D721Med (cell line): ENCODE measurements around the gene RIMS1.
A peak's percentile ranks its signal among the peaks of the same experiment; 100 is the strongest.

Experiments
- DNase-seq: peaks from one replicate; pipeline ENCODE4 v3.0.0; 2011; ENCODE audit warnings: low spot score; ENCODE audit not compliant: insufficient read length
- FAIRE-seq: peaks from 2 replicates; lab custom pipeline; 2011; peaks lifted over from hg19 to GRCh38; lab: Jason Lieb, UNC
- CTCF ChIP-seq: IDR thresholded peaks from 2 replicates; pipeline ENCODE4 v1.5.1; 2012; ENCODE audit warnings: mild to moderate bottlenecking, control low read depth; ENCODE audit not compliant: insufficient read depth; ENCODE audit errors: missing control alignments

The RIMS1 gene

GRCh38 chr6:72401865-72402264 lies 515.5 kb downstream of the RIMS1 start:
- FAIRE-seq, result no peak
- no peak for DNase-seq
- no peak for TF ChIP-seq CTCF

GRCh38 chr6:72403413-72403812 lies 517.1 kb downstream of the RIMS1 start:
- FAIRE-seq (no peak), DNase-seq (no peak)
- no peak for TF ChIP-seq CTCF

- TF ChIP-seq CTCF, result no peak
- DNase-seq, result no peak
- FAIRE-seq, result no peak
Measured at GRCh38 chr6:72406517-72406916, 520.2 kb downstream of the RIMS1 start.

GRCh38 chr6:72410769-72411168 lies 524.4 kb downstream of the RIMS1 start:
- DNase-seq (no peak), FAIRE-seq (no peak)
- no peak for TF ChIP-seq CTCF

GRCh38 chr6:72411872-72412708 lies 525.7 kb downstream of the RIMS1 start:
- DNase-seq (peak; percentile 67), FAIRE-seq (peak; percentile 87)
- TF ChIP-seq CTCF, result peak; percentile 100

- DNase-seq (no peak), FAIRE-seq (no peak)
- no peak for TF ChIP-seq CTCF
Measured at GRCh38 chr6:72412709-72413044, 526.3 kb downstream of the RIMS1 start.

- no peak for FAIRE-seq
- DNase-seq, result no peak
Measured at GRCh38 chr6:72413884-72414283, 527.5 kb downstream of the RIMS1 start.

More at GRCh38 chr6:72413884-72414283, 527.5 kb downstream of the RIMS1 start:
- no peak for TF ChIP-seq CTCF
